IMR-90 (cell line): ENCODE data around the gene FMN1.

Experiments used
- CEBPB ChIP-seq: IDR thresholded peaks from 2 replicates; pipeline ENCODE4 v1.6.1; 2012; ENCODE audit warnings: low read depth, low read length, improper control_type of control experiment
- CHD1 ChIP-seq: IDR thresholded peaks from 2 replicates; pipeline ENCODE4 v1.6.1; 2012; ENCODE audit warnings: low read depth, low read length, improper control_type of control experiment
- MAZ ChIP-seq: IDR thresholded peaks from 2 replicates; pipeline ENCODE4 v1.6.1; 2012; ENCODE audit warnings: low read depth, mild to moderate bottlenecking, low read length, improper control_type of control experiment, moderate library complexity, borderline replicate concordance
- POLR2A ChIP-seq: IDR thresholded peaks from 2 replicates; pipeline ENCODE4 v1.6.1; 2012; ENCODE audit warnings: mild to moderate bottlenecking, low read depth, low read length
- RAD21 ChIP-seq: IDR thresholded peaks from 2 replicates; pipeline ENCODE4 v1.6.1; 2012; ENCODE audit warnings: low read length, improper control_type of control experiment
- RFX5 ChIP-seq: IDR thresholded peaks from 2 replicates; pipeline ENCODE4 v1.8.0; 2012; ENCODE audit warnings: low read depth, mild to moderate bottlenecking, low read length, moderate library complexity
- SMC3 ChIP-seq: fragments of 150-350 bp; IDR thresholded peaks from 2 replicates; pipeline ENCODE4 v1.6.1; 2016; ENCODE audit warnings: low read depth, mild to moderate bottlenecking, antibody characterized with exemption, low read length, moderate library complexity
- TF ChIP-seq, protein P1 (sequence below): conservative IDR thresholded peaks from 2 replicates; pipeline ENCODE4 v1.5.1; 2012; ENCODE audit warnings: mild to moderate bottlenecking, low read depth, low read length, improper control_type of control experiment

DNA sequence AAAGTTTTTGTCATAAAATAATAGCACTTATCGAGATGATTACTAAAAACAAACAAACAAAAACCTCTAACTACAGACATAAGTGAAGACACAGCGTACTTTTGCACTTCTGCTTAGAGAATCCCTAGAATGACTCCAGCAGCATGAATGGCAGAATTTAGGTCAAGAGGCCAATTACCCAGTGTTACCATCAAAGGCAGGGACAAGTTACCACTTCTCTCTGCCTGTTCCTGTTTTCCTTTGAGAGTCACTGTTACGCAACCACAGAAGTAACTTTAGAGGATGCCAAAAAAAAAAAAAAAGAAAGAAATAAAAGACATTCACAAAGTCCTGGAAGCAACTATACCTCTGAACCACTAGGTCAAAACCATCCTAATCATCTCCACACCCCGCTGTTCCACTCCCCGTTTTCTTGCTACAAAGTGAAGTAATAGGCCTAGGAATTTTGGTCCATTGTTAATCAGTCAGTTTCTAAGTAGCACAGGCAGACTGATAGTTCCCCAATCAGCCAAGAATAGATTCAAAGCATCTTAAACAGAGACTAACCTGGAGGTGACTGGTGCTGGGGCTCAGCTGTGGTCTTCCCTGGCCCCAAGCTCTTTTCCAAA lies 41.9 kb downstream of the FMN1 start:
- TF ChIP-seq CEBPB (peak; percentile 89), POLR2A (no peak), SMC3 (no peak), RFX5 (no peak), CHD1 (no peak), MAZ (no peak), RAD21 (no peak)
- TF ChIP-seq, protein P1, sequence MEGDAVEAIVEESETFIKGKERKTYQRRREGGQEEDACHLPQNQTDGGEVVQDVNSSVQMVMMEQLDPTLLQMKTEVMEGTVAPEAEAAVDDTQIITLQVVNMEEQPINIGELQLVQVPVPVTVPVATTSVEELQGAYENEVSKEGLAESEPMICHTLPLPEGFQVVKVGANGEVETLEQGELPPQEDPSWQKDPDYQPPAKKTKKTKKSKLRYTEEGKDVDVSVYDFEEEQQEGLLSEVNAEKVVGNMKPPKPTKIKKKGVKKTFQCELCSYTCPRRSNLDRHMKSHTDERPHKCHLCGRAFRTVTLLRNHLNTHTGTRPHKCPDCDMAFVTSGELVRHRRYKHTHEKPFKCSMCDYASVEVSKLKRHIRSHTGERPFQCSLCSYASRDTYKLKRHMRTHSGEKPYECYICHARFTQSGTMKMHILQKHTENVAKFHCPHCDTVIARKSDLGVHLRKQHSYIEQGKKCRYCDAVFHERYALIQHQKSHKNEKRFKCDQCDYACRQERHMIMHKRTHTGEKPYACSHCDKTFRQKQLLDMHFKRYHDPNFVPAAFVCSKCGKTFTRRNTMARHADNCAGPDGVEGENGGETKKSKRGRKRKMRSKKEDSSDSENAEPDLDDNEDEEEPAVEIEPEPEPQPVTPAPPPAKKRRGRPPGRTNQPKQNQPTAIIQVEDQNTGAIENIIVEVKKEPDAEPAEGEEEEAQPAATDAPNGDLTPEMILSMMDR = no peak
